Natural killer cell treated with Interleukin-12 subunit alpha and Interleukin-12 subunit beta and Interleukin-15 and Interleukin-18, amount 100 ng/mL, for 72 hours (primary cell): Measurements from ENCODE around the gene CLIP4. TPM values are rescaled to one million over a fixed set of nuclear protein-coding genes. Genes with fewer than 3 reads are reported as not detected.
A peak's percentile ranks its signal among the peaks of the same experiment; 100 is the strongest.

Experiments used
- ATAC-seq, 2 donors: fragments of 150-1000 bp; cut with Tn5 transposase in 1 of 2; sonication (Bioruptor Pico), chemical (Tn5 transposase) in 1 of 2; 2 replicates each; pipeline ENCODE4 v1.10.0; 2021
- DNase-seq: peaks from one replicate; pipeline ENCODE4 v3.0.0; 2022; ENCODE audit warnings: low spot score
- H3K27ac Mint-ChIP-seq, 2 donors: 1 replicate in 1 of 2; 2 replicates in 1 of 2; pipeline ENCODE4 v1.8.0; 2022; ENCODE audit warnings: mixed read lengths in 2 of 2, mild to moderate bottlenecking in 1 of 2, moderate library complexity in 1 of 2
- H3K27me3 Mint-ChIP-seq, 2 donors: 1 replicate in 1 of 2; 2 replicates in 1 of 2; pipeline ENCODE4 v1.8.0; 2022; ENCODE audit warnings: mixed read lengths in 2 of 2
- H3K36me3 Mint-ChIP-seq: one replicate; pipeline ENCODE4 v1.8.0; 2022; ENCODE audit warnings: mixed read lengths
- H3K4me1 Mint-ChIP-seq, 2 donors: 1 replicate in 1 of 2; 2 replicates in 1 of 2; pipeline ENCODE4 v1.8.0; 2022; ENCODE audit warnings: low read depth in 2 of 2, mixed read lengths in 2 of 2, mild to moderate bottlenecking in 1 of 2
- H3K4me3 Mint-ChIP-seq: one replicate; pipeline ENCODE4 v1.8.0; 2022; ENCODE audit warnings: mixed read lengths
- H3K9me3 Mint-ChIP-seq: 2 replicates; pipeline ENCODE4 v1.8.0; 2022; ENCODE audit warnings: mixed read lengths
- total RNA-seq, 2 donors: library from RNA; stranded (reverse); gene quantifications; one replicate each; pipeline ENCODE4 v1.2.3, GENCODE V29; 2022

The CLIP4 gene
- total RNA-seq, 2 donors from 2014 or later, result 24.4 to 40.6 TPM

DNA sequence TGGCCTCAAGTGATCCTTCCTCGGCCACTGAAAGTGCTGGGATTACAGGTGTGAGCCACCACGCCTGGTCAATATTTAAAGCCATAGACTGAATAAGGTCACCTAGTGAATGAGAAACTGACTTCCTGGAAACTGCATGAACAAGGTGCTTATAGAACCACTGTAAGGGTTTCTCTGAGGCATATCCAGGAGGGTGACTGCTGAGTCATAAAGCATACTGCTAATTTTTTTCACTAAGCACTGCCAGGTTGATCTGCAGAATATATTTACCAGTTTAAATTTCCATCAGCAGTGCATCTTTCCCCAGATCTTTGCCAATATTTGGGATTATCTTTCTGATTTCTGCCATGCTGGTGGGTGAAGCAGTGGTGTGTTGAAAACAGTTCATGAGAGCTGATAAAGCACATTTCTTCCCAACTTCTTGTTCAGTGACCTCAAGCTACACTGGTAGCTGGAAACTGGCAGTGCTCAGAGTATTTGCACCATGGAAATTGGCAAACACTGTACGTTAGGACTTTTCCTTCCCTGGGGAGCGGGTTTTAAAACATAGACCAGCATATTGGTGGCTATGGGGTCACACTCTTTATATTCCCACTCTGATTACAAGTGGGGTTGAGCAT, 4.2 kb upstream of the CLIP4 start:
- Mint-ChIP-seq H3K4me3 (no peak overlapping the region), H3K27me3 (peaks cover 3 to 6% of the 10 kb centered on the region in 2 donors), H3K27ac (no peak overlapping the region), H3K4me1 (peaks cover 13 to 14% of the 10 kb centered on the region in 2 donors), H3K36me3 (no peaks in the 10 kb centered on the region), H3K9me3 (no peaks in the 10 kb centered on the region)
- DNase-seq (no peak), ATAC-seq (no peak)

DNA sequence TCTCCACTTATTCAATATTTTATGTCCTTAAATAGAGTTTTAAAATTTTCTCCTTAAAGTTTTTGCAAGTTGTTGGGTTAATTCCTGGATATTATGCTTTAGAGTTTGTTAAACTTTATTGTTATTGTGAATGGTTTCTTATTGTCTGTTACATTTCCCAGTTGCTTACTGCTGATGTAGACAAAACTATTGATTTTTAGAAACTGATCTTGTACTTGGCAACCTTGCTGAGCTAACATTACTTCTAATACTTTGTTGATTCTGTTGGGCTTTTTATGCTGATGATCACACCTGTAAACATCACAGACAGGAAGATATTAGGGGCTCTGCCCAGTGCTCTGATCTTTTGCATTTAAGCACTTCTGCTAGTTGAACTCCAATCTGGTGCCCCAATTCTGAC, 2.8 kb upstream of the CLIP4 start:
- peaks cover 3 to 6% of the 10 kb centered on the region in 2 donors for H3K27me3 Mint-ChIP-seq
- H3K27ac Mint-ChIP-seq, result no peak overlapping the region
- H3K4me1 Mint-ChIP-seq, result peaks cover 24 to 27% of the 10 kb centered on the region in 2 donors
- no peak for ATAC-seq
- no peak overlapping the region for H3K4me3 Mint-ChIP-seq
- H3K36me3 Mint-ChIP-seq, result no peaks in the 10 kb centered on the region
- H3K9me3 Mint-ChIP-seq, result no peaks in the 10 kb centered on the region
- no peak for DNase-seq

- no peak for DNase-seq
- Mint-ChIP-seq H3K27ac (peak overlapping the region in 1 of 2 donors; percentile 95), H3K4me1 (peaks cover 27 to 33% of the 10 kb centered on the region in 2 donors), H3K9me3 (no peaks in the 10 kb centered on the region), H3K4me3 (peak overlapping the region; percentile 95), H3K27me3 (peaks cover 3 to 6% of the 10 kb centered on the region in 2 donors), H3K36me3 (no peaks in the 10 kb centered on the region)
- ATAC-seq, result no peak
These were observed 2.1 kb upstream of the CLIP4 start for GRCh38 chr2:29113027-29113686.

- H3K9me3 Mint-ChIP-seq, result no peaks in the 10 kb centered on the region
- no peaks in the 10 kb centered on the region for H3K36me3 Mint-ChIP-seq
- peaks cover 27 to 33% of the 10 kb centered on the region in 2 donors for H3K4me1 Mint-ChIP-seq
- H3K4me3 Mint-ChIP-seq, result peak overlapping the region; percentile 95
- peak overlapping the region; percentile 95 to 97 for H3K27ac Mint-ChIP-seq
- H3K27me3 Mint-ChIP-seq, result peaks cover 3 to 6% of the 10 kb centered on the region in 2 donors
- DNase-seq, result no peak
- ATAC-seq, result no peak
These were observed 1.3 kb upstream of the CLIP4 start for GRCh38 chr2:29113891-29114321.

DNA sequence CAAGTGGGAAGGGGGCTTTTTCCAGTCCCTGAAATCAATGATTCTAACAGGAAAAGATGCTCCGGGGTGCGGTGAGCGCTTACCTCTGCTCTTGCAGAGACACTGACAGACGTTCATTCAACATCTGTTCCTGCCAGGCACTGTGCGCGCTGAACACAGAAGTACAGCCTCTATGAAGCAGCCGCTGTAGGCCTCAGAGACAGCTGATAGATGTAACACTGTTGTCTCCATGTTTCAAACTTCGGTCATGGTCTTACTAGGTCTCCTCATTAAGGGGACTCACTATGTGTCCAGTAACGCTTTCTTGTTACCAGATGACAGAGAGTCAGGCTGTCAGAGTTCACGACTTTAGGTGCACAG, 649 bp upstream of the CLIP4 start:
- peak overlapping the region; percentile 95 for H3K4me3 Mint-ChIP-seq
- peaks cover 27 to 40% of the 10 kb centered on the region in 2 donors for H3K4me1 Mint-ChIP-seq
- ATAC-seq, result no peak
- no peak for DNase-seq
- H3K27ac Mint-ChIP-seq, result peak overlapping the region; percentile 95 to 97
- no peaks in the 10 kb centered on the region for H3K36me3 Mint-ChIP-seq
- no peaks in the 10 kb centered on the region for H3K9me3 Mint-ChIP-seq
- H3K27me3 Mint-ChIP-seq, result peaks cover 3 to 6% of the 10 kb centered on the region in 2 donors

- Mint-ChIP-seq H3K36me3 (no peaks in the 10 kb centered on the region), H3K27ac (peak overlapping the region; percentile 94 to 97), H3K27me3 (no peaks in the 10 kb centered on the region), H3K9me3 (no peaks in the 10 kb centered on the region), H3K4me1 (peaks cover 27 to 48% of the 10 kb centered on the region in 2 donors), H3K4me3 (peak overlapping the region; percentile 98)
- ATAC-seq (peak; percentile 69 to 77), DNase-seq (peak; percentile 87)
These were observed 874 bp downstream of the CLIP4 start for GRCh38 chr2:29115797-29116781.

GRCh38 chr2:29117636-29118303, 2.6 kb downstream of the CLIP4 start:
- H3K4me3 Mint-ChIP-seq, result peak overlapping the region; percentile 98
- DNase-seq (no peak), ATAC-seq (no peak)
- no peaks in the 10 kb centered on the region for H3K9me3 Mint-ChIP-seq
- H3K27me3 Mint-ChIP-seq, result no peaks in the 10 kb centered on the region
- H3K36me3 Mint-ChIP-seq, result no peaks in the 10 kb centered on the region
- peaks cover 27 to 48% of the 10 kb centered on the region in 2 donors for H3K4me1 Mint-ChIP-seq
- H3K27ac Mint-ChIP-seq, result peak overlapping the region; percentile 94 to 97

- DNase-seq (no peak), ATAC-seq (no peak)
- Mint-ChIP-seq H3K27me3 (no peaks in the 10 kb centered on the region), H3K36me3 (peaks cover 13% of the 10 kb centered on the region), H3K4me3 (no peak overlapping the region), H3K4me1 (peaks cover 29 to 54% of the 10 kb centered on the region in 2 donors), H3K27ac (peak overlapping the region in 1 of 2 donors; percentile 27), H3K9me3 (peaks cover 5% of the 10 kb centered on the region)
These were observed 4.0 kb downstream of the CLIP4 start for GRCh38 chr2:29119211-29119610.

DNA sequence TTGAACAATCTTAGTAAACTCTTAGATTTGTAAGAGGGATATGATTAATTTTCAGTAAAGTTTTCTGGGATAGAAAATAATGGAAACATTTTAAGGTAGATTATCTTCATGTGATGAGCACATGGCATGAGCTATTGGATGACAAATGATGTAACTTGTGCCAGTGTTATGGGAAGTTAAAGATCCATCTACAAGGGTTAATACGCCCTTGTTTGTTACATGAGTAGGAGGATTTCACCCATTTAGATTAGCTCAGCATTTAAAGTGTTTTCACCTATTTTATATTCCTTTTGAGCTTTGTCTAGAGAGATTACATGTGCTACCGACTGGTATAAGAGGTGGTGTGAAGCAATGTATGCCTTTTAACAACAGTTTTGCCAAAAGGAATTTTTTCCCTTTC, 5.6 kb downstream of the CLIP4 start:
- H3K36me3 Mint-ChIP-seq, result peaks cover 29% of the 10 kb centered on the region
- H3K27me3 Mint-ChIP-seq, result no peaks in the 10 kb centered on the region
- ATAC-seq, result no peak
- H3K27ac Mint-ChIP-seq, result no peak overlapping the region
- H3K9me3 Mint-ChIP-seq, result peaks cover 7% of the 10 kb centered on the region
- no peak for DNase-seq
- peaks cover 29 to 47% of the 10 kb centered on the region in 2 donors for H3K4me1 Mint-ChIP-seq
- no peak overlapping the region for H3K4me3 Mint-ChIP-seq

- Mint-ChIP-seq H3K9me3 (peaks cover 7% of the 10 kb centered on the region), H3K36me3 (peaks cover 30% of the 10 kb centered on the region), H3K27me3 (no peaks in the 10 kb centered on the region), H3K4me1 (peaks cover 20 to 31% of the 10 kb centered on the region in 2 donors), H3K4me3 (no peak overlapping the region), H3K27ac (peak overlapping the region in 1 of 2 donors; percentile 7)
- ATAC-seq (peak in 1 of 2 donors; percentile 61), DNase-seq (no peak)
These were observed 8.6 kb downstream of the CLIP4 start for GRCh38 chr2:29123617-29124349.

- peaks cover 30% of the 10 kb centered on the region for H3K36me3 Mint-ChIP-seq
- ATAC-seq (no peak), DNase-seq (no peak)
- H3K4me3 Mint-ChIP-seq, result no peak overlapping the region
- no peak overlapping the region for H3K27ac Mint-ChIP-seq
- H3K27me3 Mint-ChIP-seq, result no peaks in the 10 kb centered on the region
- H3K4me1 Mint-ChIP-seq, result peaks cover 22 to 26% of the 10 kb centered on the region in 2 donors
- peaks cover 7% of the 10 kb centered on the region for H3K9me3 Mint-ChIP-seq
These were observed 9.3 kb downstream of the CLIP4 start for GRCh38 chr2:29124504-29124903.

- Mint-ChIP-seq H3K36me3 (peaks cover 21% of the 10 kb centered on the region), H3K9me3 (peaks cover 1% of the 10 kb centered on the region), H3K27ac (peak overlapping the region; percentile 88 to 92), H3K27me3 (no peaks in the 10 kb centered on the region), H3K4me3 (peak overlapping the region; percentile 78), H3K4me1 (peaks cover 20 to 31% of the 10 kb centered on the region in 2 donors)
- peak; percentile 45 to 63 for ATAC-seq
- DNase-seq, result no peak
These were observed 14.5 kb downstream of the CLIP4 start for GRCh38 chr2:29129586-29130281.
